ENCODE measurements around the gene JAGN1. TPM values are rescaled to one million over a fixed set of nuclear protein-coding genes. Genes with fewer than 3 reads are reported as not detected.

The JAGN1 gene
- total RNA-seq, 4 donors from 2014 or later, result 22.0 to 80.6 (median 35.8) TPM

- no peaks in the 10 kb centered on the region for H3K9me3 ChIP-seq
- DNase-seq, result peak; percentile 48 to 82
- intact Hi-C loops (cut with DNase I; ENCODE audit: low total_unique reads), result no loop called here
- peaks cover 0 to 3% of the 10 kb centered on the region in 2 donors for H3K4me1 ChIP-seq
- H3K27ac ChIP-seq, result peak overlapping the region; percentile 81 to 86
- no peaks in the 10 kb centered on the region for H3K36me3 ChIP-seq
- H3K4me3 ChIP-seq, result no peak overlapping the region
- no peaks in the 10 kb centered on the region for H3K27me3 ChIP-seq
- TF ChIP-seq CTCF (IDR thresholded peaks at IDR 0.05), result peak in 1 of 4 experiments; percentile 16
- TF ChIP-seq POLR2A (IDR thresholded peaks at IDR 0.05), result no peak
Observed at GRCh38 chr3:9884555-9885165, 5.8 kb upstream of the JAGN1 start.

GRCh38 chr3:9886328-9886727 is 4.1 kb upstream of the JAGN1 start:
- intact Hi-C loops (cut with DNase I; ENCODE audit: low total_unique reads), result no loop called here
- H3K4me1 ChIP-seq, result peaks cover 0 to 3% of the 10 kb centered on the region in 2 donors

GRCh38 chr3:9887480-9887879 is 2.9 kb upstream of the JAGN1 start:
- Histone ChIP-seq H3K9me3 (no peaks in the 10 kb centered on the region), H3K27me3 (no peaks in the 10 kb centered on the region), H3K4me1 (peaks cover 0 to 4% of the 10 kb centered on the region in 2 donors), H3K4me3 (no peak overlapping the region), H3K27ac (no peak overlapping the region), H3K36me3 (no peaks in the 10 kb centered on the region)
- intact Hi-C loops (cut with DNase I; ENCODE audit: low total_unique reads), result no loop called here
- TF ChIP-seq CTCF (IDR thresholded peaks at IDR 0.05), result no peak
- DNase-seq, result no peak

More at GRCh38 chr3:9886328-9886727, 4.1 kb upstream of the JAGN1 start:
- Histone ChIP-seq H3K36me3 (no peaks in the 10 kb centered on the region), H3K4me3 (no peak overlapping the region), H3K9me3 (no peaks in the 10 kb centered on the region), H3K27ac (no peak overlapping the region), H3K27me3 (no peaks in the 10 kb centered on the region)
- TF ChIP-seq POLR2A (IDR thresholded peaks at IDR 0.05) (no peak), CTCF (IDR thresholded peaks at IDR 0.05) (no peak)
- no peak for DNase-seq

- DNase-seq, result no peak
- Histone ChIP-seq H3K36me3 (no peaks in the 10 kb centered on the region), H3K27me3 (no peaks in the 10 kb centered on the region), H3K27ac (no peak overlapping the region), H3K4me1 (peaks cover 0 to 4% of the 10 kb centered on the region in 2 donors), H3K9me3 (no peaks in the 10 kb centered on the region), H3K4me3 (no peak overlapping the region)
- TF ChIP-seq CTCF (IDR thresholded peaks at IDR 0.05) (no peak), POLR2A (IDR thresholded peaks at IDR 0.05) (no peak)
- intact Hi-C loops (cut with DNase I; ENCODE audit: low total_unique reads), result no loop called here
Observed at GRCh38 chr3:9888540-9888939, 1.9 kb upstream of the JAGN1 start.

GRCh38 chr3:9889405-9889804 is 1.0 kb upstream of the JAGN1 start:
- TF ChIP-seq POLR2A (IDR thresholded peaks at IDR 0.05), result no peak
- TF ChIP-seq CTCF (IDR thresholded peaks at IDR 0.05), result no peak
- Histone ChIP-seq H3K4me3 (no peak overlapping the region), H3K36me3 (no peaks in the 10 kb centered on the region), H3K9me3 (no peaks in the 10 kb centered on the region), H3K4me1 (peaks cover 0 to 4% of the 10 kb centered on the region in 2 donors), H3K27ac (peak overlapping the region; percentile 96 to 98), H3K27me3 (no peaks in the 10 kb centered on the region)
- no peak for DNase-seq
- intact Hi-C loops (cut with DNase I; ENCODE audit: low total_unique reads), result no loop called here

Measured in uterus (tissue), 4 donors.